CD4-positive, alpha-beta T cell treated with Interleukin-1 beta for 1 hour (primary cell): ENCODE results near the gene CALCOCO2.
"Not testable (repeated sequence)": the region's sequence is repeated elsewhere in the genome, so short reads cannot be mapped to it uniquely, and the experiment has no call there.

Experiments used
- DNase-seq, 2 donors: peaks; one replicate each; pipeline ENCODE4 v3.0.0-alpha.2; 2020 to 2022

The CALCOCO2 gene

DNA sequence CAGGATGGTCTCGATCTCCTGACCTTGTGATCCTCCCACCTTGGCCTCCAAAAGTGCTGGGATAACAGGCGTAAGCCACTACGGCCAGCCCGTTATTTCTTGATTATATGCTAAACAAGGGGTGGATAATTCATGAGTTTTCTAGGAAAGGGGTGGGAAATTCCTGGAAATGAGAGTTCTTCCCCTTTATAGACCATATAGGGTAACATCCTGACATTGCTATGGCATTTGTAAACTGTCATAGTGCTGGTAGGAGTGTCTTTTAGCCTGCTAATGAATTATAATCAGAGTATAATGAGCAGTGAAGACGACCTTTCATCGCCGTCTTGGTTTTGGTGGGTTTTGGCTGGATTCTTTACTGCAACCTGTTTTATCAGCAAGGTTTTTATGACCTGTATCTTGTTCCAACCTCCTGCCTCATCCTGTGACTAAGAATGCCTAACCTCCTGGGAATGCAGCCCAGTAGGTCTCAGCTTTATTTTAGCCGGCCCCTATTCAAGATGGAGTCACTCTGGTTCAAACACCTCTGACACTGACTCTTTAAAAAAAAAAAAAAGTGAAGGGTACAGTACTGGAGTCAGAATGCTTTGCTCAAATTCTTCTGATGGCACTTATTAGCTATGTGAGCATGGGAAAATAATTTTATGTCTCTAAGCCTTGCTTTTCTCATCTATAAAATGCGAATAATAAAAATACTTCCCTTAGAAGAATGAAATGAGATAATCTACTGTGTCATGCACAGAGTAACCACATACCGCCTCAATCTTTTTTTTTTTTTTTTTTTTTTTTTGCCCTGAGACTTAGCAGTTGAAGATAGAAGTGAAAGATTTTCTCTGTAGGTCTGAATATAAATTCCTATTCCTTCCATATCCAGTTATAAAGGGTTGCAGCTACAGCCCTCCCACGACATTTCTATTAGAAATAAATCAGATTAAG is 5.1 kb upstream of the CALCOCO2 start:
- no peak for DNase-seq

GRCh38 chr17:48831549-48831883 is 681 bp downstream of the CALCOCO2 start:
- DNase-seq = no peak

DNA sequence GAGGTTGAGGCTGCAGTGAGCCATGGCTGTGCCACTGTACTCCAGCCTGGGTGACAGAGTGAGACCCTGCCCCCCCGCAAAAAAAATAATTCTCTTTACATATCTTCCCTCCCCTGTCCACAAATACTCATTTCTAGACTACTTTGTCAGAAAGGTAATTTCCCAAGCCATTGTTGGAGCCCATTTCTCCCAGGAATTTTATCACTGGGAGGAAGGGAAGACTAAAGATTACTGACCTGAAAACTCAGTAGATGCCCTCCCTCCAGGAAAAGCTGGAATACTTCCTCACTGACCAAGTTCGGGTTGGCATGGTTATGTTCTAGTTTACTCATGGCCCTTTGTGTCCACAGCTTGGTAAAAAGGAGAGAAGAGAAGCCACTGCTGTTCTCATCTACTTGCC is 4.1 kb downstream of the CALCOCO2 start:
- no peak for DNase-seq

DNA sequence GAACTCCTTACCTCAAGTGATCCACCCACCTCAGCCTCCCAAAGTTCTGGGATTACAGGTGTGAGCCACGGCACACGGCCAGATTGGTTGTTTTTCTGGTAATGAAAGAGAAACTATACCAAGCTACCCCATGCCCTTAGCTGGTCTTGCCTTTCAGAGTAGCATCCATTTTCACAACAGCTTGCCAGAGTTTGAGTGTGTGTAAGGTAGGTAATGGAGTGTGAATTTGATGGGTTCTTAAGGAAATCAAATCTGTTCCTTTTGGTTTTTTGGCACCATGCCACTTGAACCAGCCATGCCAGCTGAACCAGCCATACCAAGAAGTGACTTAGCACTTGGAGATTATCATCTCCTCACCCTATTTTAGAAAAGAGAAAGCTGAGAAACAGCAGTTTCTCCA is 5.1 kb downstream of the CALCOCO2 start:
- DNase-seq = peak in 1 of 2 donors; percentile 24

GRCh38 chr17:48837458-48837857 is 6.6 kb downstream of the CALCOCO2 start:
- DNase-seq = peak in 1 of 2 donors; percentile 44

DNA sequence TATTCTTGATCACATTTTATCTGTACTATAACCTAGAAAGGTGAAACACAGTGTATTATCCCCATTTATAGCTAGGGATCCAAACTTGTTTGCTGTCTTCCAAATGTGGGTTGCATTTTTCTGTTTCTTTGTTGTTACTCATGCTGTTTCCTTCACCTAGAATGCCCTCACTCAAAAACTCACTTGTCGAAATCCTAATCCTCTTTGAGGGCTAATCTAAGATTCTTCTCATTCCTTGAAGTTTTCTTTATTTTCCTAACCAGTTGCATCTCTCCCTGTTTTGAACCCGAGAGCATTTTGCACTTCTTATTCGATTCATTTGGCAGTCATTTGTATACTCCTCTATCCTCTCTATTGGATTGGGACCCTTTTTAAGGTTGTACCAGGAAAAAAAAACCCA is 9.6 kb downstream of the CALCOCO2 start:
- DNase-seq = no peak

DNA sequence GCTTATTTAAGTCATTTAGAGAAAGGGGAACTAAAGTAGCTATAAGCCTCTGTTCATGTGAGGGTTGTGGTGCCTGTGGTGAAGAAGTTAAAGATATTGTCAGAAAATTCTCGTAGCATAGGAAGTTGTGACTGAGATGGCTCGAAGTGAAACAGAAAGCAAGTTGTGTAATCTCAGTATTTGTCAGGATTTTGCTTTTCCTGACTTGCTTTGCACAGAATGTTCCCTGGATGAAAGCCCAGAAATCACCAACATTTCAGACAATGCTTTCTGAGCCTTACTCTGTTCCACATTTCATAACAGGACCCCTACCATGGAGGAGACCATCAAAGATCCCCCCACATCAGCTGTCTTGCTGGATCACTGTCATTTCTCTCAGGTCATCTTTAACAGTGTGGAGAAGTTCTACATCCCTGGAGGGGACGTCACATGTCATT is 10.6 kb downstream of the CALCOCO2 start:
- peak; percentile 12 to 60 for DNase-seq

GRCh38 chr17:48842746-48843145 is 11.9 kb downstream of the CALCOCO2 start:
- DNase-seq = no peak

DNA sequence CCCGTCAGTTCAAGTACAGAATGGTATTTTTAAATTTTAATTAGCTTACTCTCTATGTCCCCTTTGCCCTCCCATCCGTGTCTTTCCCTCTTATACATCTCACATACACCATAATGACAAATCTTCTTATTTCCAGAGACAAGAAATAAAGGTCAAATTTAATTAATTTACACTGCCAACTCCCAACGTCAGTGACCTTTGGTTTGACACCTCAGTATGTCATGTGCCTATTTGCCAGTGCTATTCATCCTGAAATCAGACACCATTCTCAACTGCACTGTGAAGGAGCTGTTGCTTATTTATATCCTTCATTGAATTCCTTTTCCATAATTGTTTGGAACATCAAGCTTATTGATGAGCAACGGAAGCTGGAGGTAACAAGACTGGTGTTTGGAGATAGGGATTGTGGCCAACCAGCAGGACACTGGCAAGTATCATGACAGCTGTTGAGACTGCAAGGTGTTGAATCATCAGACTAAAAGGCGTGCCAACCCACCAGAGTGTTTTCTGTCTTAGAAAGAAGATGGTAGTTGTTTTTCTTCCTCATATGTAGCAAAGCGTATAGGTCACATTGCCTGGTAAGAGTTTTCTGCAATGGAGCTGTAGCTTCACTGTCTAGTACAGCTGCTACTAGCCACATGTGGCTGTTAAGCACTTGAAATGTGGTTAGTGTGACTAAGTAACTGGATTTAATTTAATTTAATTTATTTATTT is 12.5 kb downstream of the CALCOCO2 start:
- DNase-seq = no peak

- DNase-seq = peak in 1 of 2 donors; percentile 10
Measured at GRCh38 chr17:48850792-48851323, 20.0 kb downstream of the CALCOCO2 start.

DNA sequence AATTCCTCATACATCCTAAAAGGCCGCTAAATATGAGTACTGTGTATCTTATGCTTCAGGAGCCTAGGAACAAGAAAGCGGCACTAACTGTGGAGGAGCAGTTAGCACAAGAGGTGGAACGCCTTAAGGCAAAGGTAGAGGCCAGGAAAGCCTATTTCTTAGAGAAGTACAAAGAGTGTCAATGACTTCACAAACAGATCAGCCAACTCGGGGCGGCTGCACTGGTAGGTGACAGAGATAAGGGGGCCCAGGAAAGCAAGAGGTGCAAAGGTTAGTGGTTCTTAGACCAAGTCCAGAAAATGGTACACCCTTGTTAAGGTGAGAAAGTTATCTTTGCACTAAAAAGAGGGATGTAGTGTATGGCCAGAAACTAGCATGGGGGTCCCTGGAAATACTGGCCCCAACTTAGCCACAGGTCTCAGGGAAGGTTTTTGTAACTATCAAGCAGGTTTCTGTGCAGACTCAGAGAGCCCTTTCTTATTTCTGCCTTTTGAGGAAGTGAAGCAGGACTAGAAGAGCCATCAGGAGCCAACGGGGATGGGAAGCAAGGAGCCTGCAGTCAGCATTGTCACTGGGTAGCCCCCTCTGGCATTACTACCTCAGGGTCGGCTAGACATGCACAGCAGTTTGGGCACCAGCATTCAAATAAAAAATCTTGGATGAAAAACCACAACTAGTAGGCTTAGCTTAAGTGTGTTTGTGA is 24.1 kb downstream of the CALCOCO2 start:
- DNase-seq = no peak

- no peak for DNase-seq
Measured at GRCh38 chr17:48856122-48856821, 25.4 kb downstream of the CALCOCO2 start.

- DNase-seq = no peak
Measured at GRCh38 chr17:48860034-48860433, 29.2 kb downstream of the CALCOCO2 start.

GRCh38 chr17:48860456-48860855 is 29.6 kb downstream of the CALCOCO2 start:
- DNase-seq = no peak

GRCh38 chr17:48868916-48869500 is 38.2 kb downstream of the CALCOCO2 start:
- no peak for DNase-seq

- DNase-seq = no peak
Measured at GRCh38 chr17:48869821-48870318, 39.0 kb downstream of the CALCOCO2 start.

GRCh38 chr17:48871035-48871550 is 40.3 kb downstream of the CALCOCO2 start:
- no peak for DNase-seq

DNA sequence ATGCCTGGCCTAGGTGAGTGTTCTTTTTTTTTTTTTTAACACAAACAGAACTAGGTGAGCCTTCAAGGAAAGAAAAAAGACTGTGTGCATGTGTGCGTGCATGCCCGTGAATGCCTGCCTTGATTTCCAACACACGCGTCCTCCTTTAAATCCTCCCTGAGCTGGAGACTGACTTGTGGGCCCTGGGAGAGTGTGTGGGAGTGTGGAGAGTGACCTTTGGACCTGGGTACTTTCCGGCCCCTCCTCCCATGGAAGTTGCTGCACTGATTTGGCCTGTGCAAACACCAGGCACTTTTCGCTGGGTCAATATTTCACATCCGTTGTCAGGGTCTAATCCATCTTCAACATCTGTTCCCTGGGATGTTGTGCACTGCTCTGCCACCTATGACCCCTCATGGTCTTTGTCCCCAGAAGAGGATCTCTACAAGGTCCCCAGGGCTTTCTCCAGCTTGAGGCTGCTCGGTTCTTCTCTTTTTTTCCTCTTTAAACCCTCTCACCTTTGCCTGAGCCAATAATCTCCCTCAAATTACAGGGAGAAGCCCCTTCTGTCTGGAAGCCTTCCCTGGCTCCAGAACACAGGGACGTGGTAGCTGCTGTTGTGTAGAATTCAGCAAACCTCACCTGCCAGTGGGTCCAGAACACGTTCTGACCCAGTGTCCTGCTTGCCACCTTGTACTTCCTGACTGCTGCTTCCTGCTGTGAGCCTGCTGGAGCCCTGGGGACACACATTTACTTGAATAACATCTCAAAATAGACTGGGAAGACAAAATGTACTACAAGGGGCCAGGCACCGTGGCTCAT is 40.9 kb downstream of the CALCOCO2 start:
- DNase-seq = no peak

- DNase-seq = not testable (repeated sequence)
Measured at GRCh38 chr17:48872409-48872808, 41.6 kb downstream of the CALCOCO2 start.

DNA sequence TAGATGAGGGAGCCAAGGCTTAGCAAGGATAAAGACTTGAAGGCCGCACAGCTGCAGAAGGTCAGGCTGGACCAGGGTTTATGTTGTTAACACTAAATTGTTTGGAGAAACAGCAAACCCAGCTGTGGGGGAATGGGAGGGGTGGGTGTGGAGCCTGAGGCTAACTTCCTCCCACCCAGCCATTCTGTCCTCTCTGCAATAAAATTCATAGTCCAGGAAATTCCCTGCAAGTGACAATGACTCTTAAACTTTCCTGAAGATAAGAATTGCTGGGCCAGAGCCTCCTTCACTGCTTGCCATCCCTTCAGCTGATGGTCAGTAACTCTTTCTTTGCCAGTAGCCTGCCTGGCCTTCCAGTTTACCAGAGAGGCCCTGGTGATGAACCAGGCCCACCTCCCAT is 42.4 kb downstream of the CALCOCO2 start:
- DNase-seq = no peak
